Mesendoderm (in vitro differentiated cells): Measurements from ENCODE around the gene NEIL1.
"Not testable (repeated sequence)": the region's sequence is repeated elsewhere in the genome, so short reads cannot be mapped to it uniquely, and the experiment has no call there.

ENCODE experiments used
- DNase-seq: peaks from one replicate; pipeline ENCODE4 v3.0.0; 2013
- H2AK5ac ChIP-seq: 2 replicates; pipeline ENCODE4 v1.6.1; 2013; ENCODE audit warnings: low read length, inconsistent platforms
- H2BK120ac ChIP-seq: 2 replicates; pipeline ENCODE4 v1.6.1; 2013; ENCODE audit warnings: low read depth, mild to moderate bottlenecking, low read length, moderate library complexity, mixed read lengths
- H2BK15ac ChIP-seq: replicated peaks from 2 replicates; pipeline ENCODE4 v1.6.1; 2013; ENCODE audit warnings: low read depth, mild to moderate bottlenecking, moderate library complexity
- H2BK5ac ChIP-seq: 2 replicates; pipeline ENCODE4 v1.6.1; 2013; ENCODE audit warnings: low read length, inconsistent platforms
- H3K18ac ChIP-seq: 2 replicates; pipeline ENCODE4 v1.6.1; 2013; ENCODE audit warnings: mild to moderate bottlenecking, low read length, mixed read lengths
- H3K23ac ChIP-seq: one replicate; pipeline ENCODE4 v1.6.1; 2013; ENCODE audit warnings: low read length
- H3K27ac ChIP-seq: 2 replicates; pipeline ENCODE4 v1.5.1; 2013; ENCODE audit warnings: low read depth, mild to moderate bottlenecking, inconsistent platforms, low read length, moderate library complexity
- H3K27me3 ChIP-seq: 2 replicates; pipeline ENCODE4 v1.6.1; 2013; ENCODE audit warnings: low read length, control low read depth, mild to moderate bottlenecking, inconsistent platforms; ENCODE audit not compliant: insufficient read depth, poor library complexity
- H3K36me3 ChIP-seq: 2 replicates; pipeline ENCODE4 v1.6.1; 2013; ENCODE audit warnings: low read length, inconsistent platforms; ENCODE audit not compliant: control insufficient read depth, insufficient read depth
- H3K4ac ChIP-seq: one replicate; pipeline ENCODE4 v1.6.1; 2013; ENCODE audit warnings: low read depth, mild to moderate bottlenecking, low read length, moderate library complexity
- H3K4me1 ChIP-seq: 2 replicates; pipeline ENCODE4 v1.6.1; 2013; ENCODE audit warnings: low read depth, low read length, inconsistent platforms; ENCODE audit not compliant: control insufficient read depth
- H3K4me2 ChIP-seq: 2 replicates; pipeline ENCODE4 v1.6.1; 2013; ENCODE audit warnings: low read length
- H3K4me3 ChIP-seq: 2 replicates; pipeline ENCODE4 v1.5.1; 2013; ENCODE audit warnings: mild to moderate bottlenecking, low read length
- H3K56ac ChIP-seq: one replicate; pipeline ENCODE4 v1.6.1; 2013; ENCODE audit warnings: low read length
- H3K79me1 ChIP-seq: 2 replicates; pipeline ENCODE4 v1.6.1; 2013; ENCODE audit warnings: low read length, inconsistent platforms
- H3K79me2 ChIP-seq: 2 replicates; pipeline ENCODE4 v1.6.1; 2013; ENCODE audit warnings: mild to moderate bottlenecking, low read length; ENCODE audit not compliant: control insufficient read depth, insufficient read depth
- H3K9ac ChIP-seq: 2 replicates; pipeline ENCODE4 v1.6.1; 2013; ENCODE audit warnings: low read length, inconsistent platforms
- H4K5ac ChIP-seq: one replicate; pipeline ENCODE4 v1.6.1; 2013; ENCODE audit warnings: low read length
- H4K8ac ChIP-seq: one replicate; pipeline ENCODE4 v1.6.1; 2013; ENCODE audit warnings: low read depth, mild to moderate bottlenecking, control low read depth, low read length, moderate library complexity
- WGBS: extraction: QIAGEN DNeasy Blood & Tissue Kit; methylation state at CpG from one replicate; pipeline ENCODE4 v1.1.7; 2013; ENCODE audit warnings: low lambda C conversion rate, missing lambda C conversion rate; ENCODE audit not compliant: insufficient coverage; ENCODE audit errors: extremely low coverage; 5-methylcytosine and 5-hydroxymethylcytosine counted together

NEIL1 gene

GRCh38 chr15:75327491-75327890 is 19.3 kb upstream of the NEIL1 start:
- Histone ChIP-seq H4K5ac (no peak overlapping the region), H3K79me2 (no peaks in the 10 kb centered on the region), H3K18ac (no peak overlapping the region), H3K4me1 (no peaks in the 10 kb centered on the region), H2BK15ac (no peak overlapping the region), H3K23ac (no peak overlapping the region), H2BK5ac (no peak overlapping the region), H2AK5ac (no peak overlapping the region), H4K8ac (no peak overlapping the region), H3K4me3 (no peak overlapping the region), H3K4ac (no peak overlapping the region), H3K9ac (no peak overlapping the region), H3K27me3 (no peaks in the 10 kb centered on the region), H3K56ac (no peak overlapping the region), H3K4me2 (no peak overlapping the region), H3K36me3 (no peaks in the 10 kb centered on the region), H3K79me1 (no peaks in the 10 kb centered on the region), H3K27ac (no peak overlapping the region), H2BK120ac (no peak overlapping the region)
- no peak for DNase-seq
- WGBS = no CpG with 5 or more reads among the region's 3 CpGs

DNA sequence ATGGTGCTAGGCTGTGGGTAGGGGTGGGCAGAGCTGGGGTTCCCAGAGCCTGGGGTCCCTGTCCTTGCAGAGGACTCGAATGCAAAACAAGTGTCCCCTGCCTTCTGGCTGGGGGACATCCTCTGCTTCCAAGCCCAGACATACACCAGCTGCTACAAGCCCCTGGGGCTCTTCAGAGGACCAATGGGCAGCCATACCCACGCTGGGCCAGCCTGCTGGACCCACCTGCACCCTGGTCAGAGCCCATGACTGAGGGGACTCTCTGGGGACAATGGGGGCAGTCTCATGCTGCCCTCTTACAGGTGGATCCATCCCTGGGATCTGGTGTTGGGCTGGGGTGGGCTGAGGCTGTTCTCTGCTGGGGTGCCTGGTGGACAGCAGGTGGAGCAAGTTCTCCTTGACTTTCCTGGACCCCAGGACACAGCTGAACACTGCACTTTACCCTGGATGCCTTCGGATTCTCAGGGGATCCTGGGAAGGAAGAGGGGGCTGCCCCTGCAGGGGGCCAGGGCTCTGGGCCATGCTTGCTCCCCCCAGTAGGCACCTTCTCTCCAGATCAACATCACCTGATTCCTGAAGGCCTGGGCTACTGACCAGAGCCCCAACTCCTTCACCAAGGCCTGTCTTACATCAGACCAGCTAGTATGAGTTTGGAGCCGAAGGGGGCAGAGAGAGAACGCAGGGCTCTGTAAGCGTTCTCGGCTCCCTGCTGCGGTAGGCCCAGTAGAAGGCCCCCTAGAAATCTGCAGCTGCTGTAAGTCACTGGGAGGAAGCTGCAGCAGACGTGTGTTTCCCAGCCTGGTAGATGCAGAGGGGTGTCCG is 18.1 kb upstream of the NEIL1 start:
- no peak overlapping the region for H3K56ac ChIP-seq
- no peak overlapping the region for H3K27ac ChIP-seq
- no peak overlapping the region for H3K4me2 ChIP-seq
- H3K18ac ChIP-seq = no peak overlapping the region
- H3K23ac ChIP-seq = no peak overlapping the region
- H3K4me3 ChIP-seq = no peak overlapping the region
- H3K79me1 ChIP-seq = no peaks in the 10 kb centered on the region
- no peak overlapping the region for H2BK15ac ChIP-seq
- DNase-seq = no peak
- no peaks in the 10 kb centered on the region for H3K36me3 ChIP-seq
- no CpG with 5 or more reads among the region's 10 CpGs for WGBS
- H3K4me1 ChIP-seq = no peaks in the 10 kb centered on the region
- no peak overlapping the region for H2BK120ac ChIP-seq
- H2BK5ac ChIP-seq = no peak overlapping the region
- H2AK5ac ChIP-seq = no peak overlapping the region
- no peaks in the 10 kb centered on the region for H3K79me2 ChIP-seq
- no peaks in the 10 kb centered on the region for H3K27me3 ChIP-seq
- H3K9ac ChIP-seq = no peak overlapping the region
- H3K4ac ChIP-seq = no peak overlapping the region
- H4K5ac ChIP-seq = no peak overlapping the region
- H4K8ac ChIP-seq = no peak overlapping the region

DNA sequence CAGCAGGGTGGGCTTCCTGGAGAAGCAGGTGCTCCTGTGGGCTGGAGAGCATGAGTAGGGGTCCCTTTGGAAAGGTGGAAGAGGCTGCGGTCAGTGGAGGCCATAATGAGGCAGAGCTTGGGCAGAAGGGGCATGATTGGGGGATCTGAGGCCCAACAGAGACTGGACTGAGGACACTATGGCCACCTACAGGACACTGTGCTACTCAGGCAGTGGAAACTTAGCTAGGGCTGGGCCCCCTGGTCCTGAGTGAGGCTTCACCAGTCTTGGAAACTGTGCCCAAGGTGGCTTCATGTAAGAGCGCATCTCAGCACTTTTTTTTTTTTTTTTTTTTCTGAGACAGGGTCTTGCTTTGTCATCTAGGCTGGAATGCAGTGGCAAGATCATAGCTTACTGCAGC is 17.3 kb upstream of the NEIL1 start:
- Histone ChIP-seq H3K4ac (no peak overlapping the region), H2BK15ac (no peak overlapping the region), H2AK5ac (no peak overlapping the region), H3K18ac (no peak overlapping the region), H3K27me3 (no peaks in the 10 kb centered on the region), H2BK120ac (no peak overlapping the region), H4K5ac (no peak overlapping the region), H3K79me1 (no peaks in the 10 kb centered on the region), H3K79me2 (no peaks in the 10 kb centered on the region), H2BK5ac (no peak overlapping the region), H3K36me3 (no peaks in the 10 kb centered on the region), H3K23ac (no peak overlapping the region), H3K4me2 (no peak overlapping the region), H3K27ac (no peak overlapping the region), H3K56ac (no peak overlapping the region), H3K4me3 (no peak overlapping the region), H3K4me1 (no peaks in the 10 kb centered on the region), H4K8ac (no peak overlapping the region), H3K9ac (no peak overlapping the region)
- WGBS = no CpG with 5 or more reads among the region's 2 CpGs
- DNase-seq = no peak

DNA sequence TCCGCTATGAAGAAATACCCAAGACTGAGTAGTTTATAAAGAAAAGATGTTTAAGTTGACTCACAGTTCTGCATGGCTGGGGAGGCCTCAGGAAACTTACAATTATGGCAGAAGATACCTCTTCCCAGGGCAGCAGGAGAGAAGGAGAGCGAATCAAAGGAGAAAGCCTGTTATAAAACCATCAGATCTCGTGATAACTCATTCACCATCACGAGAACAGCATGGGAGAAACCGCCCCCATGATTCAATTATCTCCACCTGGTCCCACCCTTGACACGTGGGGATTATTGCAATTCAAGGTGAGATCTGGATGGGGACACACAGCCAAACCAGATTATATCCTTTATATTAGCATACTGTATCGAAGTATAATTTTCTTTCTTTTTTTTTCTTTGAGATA is 14.7 kb upstream of the NEIL1 start:
- not testable (repeated sequence) for H3K4me3 ChIP-seq, H3K56ac ChIP-seq, H4K8ac ChIP-seq, H3K9ac ChIP-seq, H2BK5ac ChIP-seq, H3K4me2 ChIP-seq, H3K18ac ChIP-seq, H4K5ac ChIP-seq, H3K23ac ChIP-seq, H3K79me2 ChIP-seq, H3K4ac ChIP-seq, H3K27ac ChIP-seq, H2BK15ac ChIP-seq, H3K27me3 ChIP-seq, H3K4me1 ChIP-seq, DNase-seq, H3K36me3 ChIP-seq, H2AK5ac ChIP-seq, H2BK120ac ChIP-seq, H3K79me1 ChIP-seq
- no CpG with 5 or more reads among the region's 7 CpGs for WGBS

DNA sequence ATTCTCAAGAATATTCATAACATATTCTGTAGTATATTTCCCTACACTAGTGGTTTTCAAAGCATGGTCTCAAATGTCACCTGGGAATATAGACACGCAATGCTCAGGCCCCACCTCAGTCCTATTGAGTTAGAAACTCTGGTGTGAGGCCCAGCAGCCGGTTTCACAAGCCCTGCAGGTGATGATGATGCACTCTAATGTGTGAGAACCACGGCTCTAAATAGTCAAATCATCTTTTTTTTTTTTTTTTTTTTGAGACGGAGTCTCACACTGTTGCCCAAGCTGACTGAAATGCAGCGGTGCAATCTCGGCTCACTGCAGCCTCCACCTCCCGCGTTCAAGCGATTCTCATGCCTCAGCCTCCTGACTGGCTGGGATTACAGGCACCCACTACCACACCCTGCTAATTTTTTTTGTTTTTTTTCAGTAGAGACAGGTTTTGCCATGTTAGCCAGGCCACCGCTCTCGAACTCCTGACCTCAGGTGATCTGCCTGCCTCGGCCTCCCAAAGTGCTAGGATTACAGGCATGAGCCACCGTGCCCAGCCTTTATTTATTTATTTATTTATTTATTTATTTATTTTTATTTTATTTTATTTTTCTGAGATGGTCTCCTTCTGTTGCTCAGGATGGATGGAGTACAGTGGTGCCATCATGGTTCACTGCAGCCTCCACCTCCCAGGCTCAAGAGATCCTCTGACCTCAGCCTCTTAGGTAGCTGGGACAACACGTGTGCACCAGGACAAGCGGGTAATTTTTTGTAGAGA is 13.0 kb upstream of the NEIL1 start:
- H3K23ac ChIP-seq, DNase-seq: not testable (repeated sequence)

More for the DNA sequence above, 13.0 kb upstream of the NEIL1 start:
- H3K9ac ChIP-seq, H3K56ac ChIP-seq, H3K4me1 ChIP-seq, H3K4me3 ChIP-seq, H3K4me2 ChIP-seq, H2BK15ac ChIP-seq, H4K5ac ChIP-seq, H3K79me1 ChIP-seq, H3K36me3 ChIP-seq, H2AK5ac ChIP-seq, H3K79me2 ChIP-seq, H4K8ac ChIP-seq, H3K27me3 ChIP-seq, H2BK120ac ChIP-seq, H3K4ac ChIP-seq, H3K18ac ChIP-seq, H3K27ac ChIP-seq, H2BK5ac ChIP-seq: not testable (repeated sequence)
- no CpG with 5 or more reads among the region's 15 CpGs for WGBS
